Measurements from ENCODE around the gene MYOC.
A peak's percentile ranks its signal among the peaks of the same experiment; 100 is the strongest.
"Not testable (repeated sequence)": the region's sequence is repeated elsewhere in the genome, so short reads cannot be mapped to it uniquely, and the experiment has no call there.

The MYOC gene

DNA sequence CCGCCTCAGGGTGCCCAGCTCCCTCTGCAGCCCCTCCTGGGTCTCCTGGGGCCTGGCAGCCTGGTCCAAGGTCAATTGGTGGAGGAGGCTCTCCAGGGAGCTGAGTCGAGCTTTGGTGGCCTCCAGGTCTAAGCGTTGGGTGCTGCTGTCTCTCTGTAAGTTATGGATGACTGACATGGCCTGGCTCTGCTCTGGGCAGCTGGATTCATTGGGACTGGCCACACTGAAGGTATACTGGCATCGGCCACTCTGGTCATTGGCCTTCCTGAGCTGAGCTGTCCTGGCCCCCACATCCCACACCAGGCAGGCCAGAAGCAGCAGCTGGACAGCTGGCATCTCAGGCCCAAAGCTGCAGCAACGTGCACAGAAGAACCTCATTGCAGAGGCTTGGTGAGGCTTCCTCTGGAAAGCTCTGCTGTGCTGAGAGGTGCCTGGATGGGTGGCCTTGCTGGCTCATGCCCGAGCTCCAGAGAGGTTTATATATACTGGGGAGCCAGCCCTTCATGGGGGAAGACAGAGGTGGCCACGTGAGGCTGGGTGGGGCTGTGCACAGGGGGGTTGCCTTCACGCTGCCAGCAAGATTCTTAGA, at the start of gene MYOC:
TSS of gene MYOC (minus strand) at position 455 of the 589 bp plus-strand sequence. CDS start at position 378, 77 bp downstream.
- TF ChIP-seq POLR2A (IDR thresholded peaks at IDR 0.05; ENCODE audit: low read length) (no peak), GATA1 (IDR thresholded peaks at IDR 0.05; ENCODE audit: low read depth, low read length) (no peak)
- no peak for DNase-seq

DNA sequence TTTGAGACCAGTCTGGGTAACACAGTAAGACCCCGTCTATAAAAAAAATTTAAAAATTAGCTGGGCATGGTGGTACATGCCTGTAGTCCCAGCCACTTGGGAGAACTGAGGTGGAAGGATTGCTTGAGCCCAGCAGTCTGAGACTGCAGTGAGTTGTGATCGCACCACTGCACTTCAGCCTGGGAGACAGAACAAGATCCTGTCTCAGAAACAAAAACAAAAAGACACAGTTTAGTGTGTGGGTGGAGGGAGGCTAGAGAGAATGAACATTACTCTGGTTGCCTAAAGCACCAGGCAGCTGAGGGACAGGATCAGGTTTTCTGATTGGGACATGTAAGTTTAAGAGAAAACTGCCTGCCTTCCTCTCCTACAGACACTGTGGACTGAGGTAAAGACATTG, 47.0 kb upstream of the MYOC start:
- DNase-seq = no peak
- TF ChIP-seq GATA1 (IDR thresholded peaks at IDR 0.05; ENCODE audit: low read depth, low read length) = no peak
- no peak for TF ChIP-seq POLR2A (IDR thresholded peaks at IDR 0.05; ENCODE audit: low read length)

DNA sequence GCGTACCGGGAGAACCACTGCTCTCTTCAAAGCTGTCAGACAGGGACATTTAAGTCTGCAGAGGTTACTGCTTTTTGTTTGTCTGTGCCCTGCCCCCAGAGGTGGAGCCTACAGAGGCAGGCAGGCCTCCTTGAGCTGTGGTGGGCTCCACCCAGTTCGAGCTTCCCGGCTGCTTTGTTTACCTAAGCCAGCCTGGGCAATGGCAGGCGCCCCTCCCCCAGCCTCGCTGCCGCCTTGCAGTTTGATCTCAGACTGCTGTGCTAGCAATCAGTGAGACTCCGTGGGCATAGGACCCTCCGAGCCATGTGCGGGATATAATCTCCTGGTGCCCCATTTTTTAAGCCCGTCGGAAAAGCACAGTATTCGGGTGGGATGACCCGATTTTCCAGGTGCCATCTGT, 43.3 kb upstream of the MYOC start:
- DNase-seq = not testable (repeated sequence)

DNA sequence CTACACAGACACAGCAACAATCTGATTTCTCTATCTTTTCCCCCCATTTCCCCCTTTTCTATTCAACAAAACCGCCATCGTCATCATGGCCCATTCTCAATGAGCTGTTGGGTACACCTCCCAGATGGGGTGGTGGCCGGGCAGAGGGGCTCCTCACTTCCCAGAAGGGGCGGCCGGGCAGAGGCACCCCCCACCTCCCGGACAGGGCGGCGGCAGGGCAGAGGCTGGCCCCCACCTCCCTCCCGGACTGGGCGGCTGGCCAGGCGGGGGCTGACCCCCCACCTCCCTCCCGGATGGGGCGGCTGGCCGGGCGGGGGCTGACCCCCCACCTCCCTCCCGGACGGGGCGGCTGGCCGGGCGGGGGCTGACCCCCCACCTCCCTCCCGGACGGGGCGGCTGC, 41.1 kb upstream of the MYOC start:
- not testable (repeated sequence) for DNase-seq

DNA sequence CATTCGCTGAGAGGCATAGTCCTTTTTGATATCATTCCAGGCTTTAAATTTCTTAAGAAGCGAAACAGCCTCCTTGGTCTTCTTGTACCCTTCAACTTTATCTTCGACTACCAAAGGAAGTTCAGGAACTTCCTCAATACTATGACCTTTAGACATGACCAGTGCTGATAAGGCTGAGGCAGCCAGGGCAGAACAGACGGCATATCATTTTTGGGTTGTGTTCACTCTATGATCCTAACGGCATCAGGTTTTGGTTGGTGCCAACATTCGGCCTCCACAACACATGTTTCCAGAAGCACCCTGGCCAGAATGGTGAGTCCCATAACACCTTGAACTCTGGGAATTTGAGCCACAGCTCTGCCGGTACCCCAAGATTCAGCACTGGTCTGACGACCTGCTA, 31.4 kb upstream of the MYOC start:
- TF ChIP-seq POLR2A (IDR thresholded peaks at IDR 0.05; ENCODE audit: low read length) (no peak), GATA1 (IDR thresholded peaks at IDR 0.05; ENCODE audit: low read depth, low read length) (no peak)
- DNase-seq = peak in 1 of 2 experiments; percentile 31

DNA sequence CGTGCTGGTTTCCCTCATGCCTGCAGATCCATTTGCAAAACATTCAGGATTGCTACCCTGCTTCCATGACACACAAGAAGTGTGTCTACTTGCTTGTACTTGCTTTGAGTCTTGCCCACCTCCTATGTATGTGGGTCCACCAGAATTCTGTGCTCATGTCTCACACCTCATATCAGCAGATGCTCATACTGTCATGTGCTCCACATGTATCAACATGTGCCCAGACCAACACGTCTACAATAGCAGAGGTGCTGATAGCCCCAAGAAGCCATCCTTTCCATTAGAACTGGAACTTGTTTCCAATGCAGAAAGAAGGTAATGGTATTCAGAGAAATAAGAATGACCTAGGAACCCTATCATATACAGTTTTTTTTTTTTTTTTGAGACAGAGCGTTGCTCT, 27.9 kb upstream of the MYOC start:
- TF ChIP-seq POLR2A (IDR thresholded peaks at IDR 0.05; ENCODE audit: low read length) (no peak), GATA1 (IDR thresholded peaks at IDR 0.05; ENCODE audit: low read depth, low read length) (no peak)
- DNase-seq = no peak

DNA sequence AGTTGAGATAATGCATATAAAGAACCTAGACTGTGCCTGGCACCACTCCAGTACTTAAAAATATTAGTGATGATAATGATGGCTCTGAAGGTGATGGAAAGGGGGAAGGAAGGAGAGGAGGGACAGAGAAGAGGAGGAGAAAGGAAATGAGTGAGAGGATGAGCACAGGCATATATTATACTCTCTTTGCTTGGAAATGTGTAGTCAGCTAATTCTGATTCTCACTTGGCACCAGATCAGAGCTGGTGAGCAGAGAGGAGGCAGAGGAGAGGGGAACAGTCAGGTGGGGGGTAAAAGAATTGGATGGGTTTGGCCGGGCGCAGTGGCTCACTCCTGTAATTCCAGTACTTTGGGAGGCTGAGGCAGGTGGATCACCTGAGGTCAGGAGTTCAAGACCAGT, 24.3 kb upstream of the MYOC start:
- TF ChIP-seq GATA1 (IDR thresholded peaks at IDR 0.05; ENCODE audit: low read depth, low read length) = no peak
- TF ChIP-seq POLR2A (IDR thresholded peaks at IDR 0.05; ENCODE audit: low read length) = no peak
- no peak for DNase-seq

DNA sequence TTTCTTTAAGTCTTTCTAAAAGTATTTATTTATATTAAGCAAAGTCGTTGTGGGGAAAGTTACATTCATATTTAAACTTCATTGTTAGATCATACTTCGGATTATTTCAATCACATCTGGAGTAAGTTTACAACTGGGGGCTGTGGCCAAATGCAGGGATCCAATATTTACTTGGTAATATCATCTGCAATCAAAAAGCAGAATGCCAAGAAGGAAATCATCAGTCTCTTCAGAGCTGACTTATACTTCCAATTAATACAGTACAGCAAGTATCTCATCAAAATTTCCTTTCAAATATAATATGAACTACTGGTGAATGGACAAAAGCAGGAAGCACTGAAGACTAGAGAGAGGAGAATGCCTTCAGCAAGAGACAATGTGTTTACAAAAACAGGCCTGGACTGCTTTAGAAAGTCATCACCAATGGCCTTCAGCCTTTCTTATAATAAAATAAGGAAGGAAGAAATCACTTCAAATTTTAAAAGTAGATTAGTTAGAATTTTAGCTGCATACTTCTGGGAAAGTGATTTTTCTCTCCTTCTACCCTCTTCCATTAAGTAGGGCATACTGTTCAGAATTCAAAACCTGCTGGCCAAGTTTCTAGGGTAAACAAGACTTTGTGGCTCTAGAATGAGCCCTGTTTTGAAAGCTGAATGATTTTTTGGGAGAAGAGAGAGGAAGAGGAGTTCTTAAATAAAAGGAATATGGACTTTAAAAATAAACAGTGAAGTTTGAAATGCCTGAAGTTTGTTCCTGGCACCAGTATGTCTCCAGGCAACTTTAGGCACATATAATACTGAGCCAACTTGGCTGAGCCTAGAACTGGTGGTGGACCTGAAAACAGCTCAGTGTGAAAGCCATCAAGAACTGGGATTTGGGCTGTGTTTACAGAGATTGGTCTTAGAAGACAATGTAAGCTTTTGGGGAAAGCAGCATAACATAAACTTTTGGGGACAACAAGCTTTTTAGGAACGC, 22.2 kb upstream of the MYOC start:
- TF ChIP-seq GATA1 (IDR thresholded peaks at IDR 0.05; ENCODE audit: low read depth, low read length) (no peak), POLR2A (IDR thresholded peaks at IDR 0.05; ENCODE audit: low read length) (no peak)
- no peak for DNase-seq

DNA sequence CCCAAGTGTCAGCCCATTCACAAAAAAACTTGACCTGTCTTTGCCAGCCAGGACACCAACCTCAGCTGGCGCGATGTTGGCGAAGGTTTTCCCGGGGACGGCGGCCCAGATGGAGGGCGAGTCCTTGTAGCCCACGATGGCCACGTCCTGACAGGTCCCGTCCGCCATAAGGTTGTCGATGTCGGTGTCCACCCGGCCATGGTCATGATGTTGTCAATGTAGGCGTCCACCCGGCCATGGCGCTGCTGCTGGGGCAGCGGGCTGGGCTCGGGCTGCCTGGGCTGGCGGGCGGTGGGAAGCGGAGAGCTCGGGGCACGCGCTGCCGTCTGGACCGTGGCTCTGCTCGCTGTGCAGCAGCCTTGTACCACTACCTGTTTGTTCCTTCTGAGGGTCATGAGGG, 18.3 kb upstream of the MYOC start:
- no peak for TF ChIP-seq POLR2A (IDR thresholded peaks at IDR 0.05; ENCODE audit: low read length)
- no peak for TF ChIP-seq GATA1 (IDR thresholded peaks at IDR 0.05; ENCODE audit: low read depth, low read length)
- no peak for DNase-seq

DNA sequence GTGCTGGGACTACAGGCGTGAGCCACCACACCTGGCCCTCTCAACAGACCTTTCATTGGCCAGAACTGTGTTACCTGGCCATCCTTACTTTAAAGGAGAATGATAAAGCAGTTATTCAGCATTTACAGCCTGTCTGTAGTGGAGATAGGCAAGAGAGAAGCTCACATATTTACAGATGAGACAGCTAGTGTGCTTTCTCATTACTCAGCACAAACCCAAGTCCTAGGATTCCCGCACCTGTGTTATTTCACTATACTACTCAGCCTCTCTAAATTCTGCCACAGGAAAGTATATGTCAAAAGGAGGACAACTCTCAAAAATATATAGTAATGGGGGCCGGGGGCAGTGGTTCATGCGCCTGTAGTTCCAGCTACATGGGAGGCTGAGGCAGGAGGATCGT, 15.9 kb upstream of the MYOC start:
- TF ChIP-seq GATA1 (IDR thresholded peaks at IDR 0.05; ENCODE audit: low read depth, low read length) (no peak), POLR2A (IDR thresholded peaks at IDR 0.05; ENCODE audit: low read length) (no peak)
- DNase-seq = no peak

DNA sequence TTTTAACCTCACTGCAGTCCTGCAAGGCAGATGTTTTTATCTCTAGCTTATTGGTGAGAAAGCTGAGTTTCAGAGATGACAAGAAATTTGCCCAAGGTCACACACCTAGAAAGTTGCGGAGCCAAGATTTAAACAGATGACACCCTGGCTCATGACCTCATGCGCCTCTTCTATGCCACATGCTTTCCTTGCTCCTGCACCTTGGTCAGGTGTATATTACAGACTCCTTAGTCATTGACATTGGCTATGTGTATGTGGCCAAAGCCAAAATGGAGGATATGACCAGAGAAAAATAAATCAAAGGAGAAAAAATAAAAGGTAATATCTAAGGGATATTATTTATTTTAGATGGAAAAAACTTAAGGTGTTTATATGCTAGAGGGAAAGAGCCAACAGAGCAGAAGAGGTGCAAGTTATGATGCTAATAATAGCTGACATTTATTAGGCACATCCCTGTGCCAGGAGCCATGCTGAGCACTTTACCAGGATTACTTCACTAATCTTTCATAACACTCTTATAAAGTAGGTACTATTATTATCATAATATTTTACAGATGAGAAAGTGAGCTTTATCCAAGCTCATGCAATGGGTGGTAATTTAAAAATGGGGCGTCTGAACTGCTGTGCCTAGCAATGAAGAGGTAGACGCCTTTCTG, 13.8 kb upstream of the MYOC start:
- no peak for TF ChIP-seq GATA1 (IDR thresholded peaks at IDR 0.05; ENCODE audit: low read depth, low read length)
- TF ChIP-seq POLR2A (IDR thresholded peaks at IDR 0.05; ENCODE audit: low read length) = no peak
- DNase-seq = no peak

DNA sequence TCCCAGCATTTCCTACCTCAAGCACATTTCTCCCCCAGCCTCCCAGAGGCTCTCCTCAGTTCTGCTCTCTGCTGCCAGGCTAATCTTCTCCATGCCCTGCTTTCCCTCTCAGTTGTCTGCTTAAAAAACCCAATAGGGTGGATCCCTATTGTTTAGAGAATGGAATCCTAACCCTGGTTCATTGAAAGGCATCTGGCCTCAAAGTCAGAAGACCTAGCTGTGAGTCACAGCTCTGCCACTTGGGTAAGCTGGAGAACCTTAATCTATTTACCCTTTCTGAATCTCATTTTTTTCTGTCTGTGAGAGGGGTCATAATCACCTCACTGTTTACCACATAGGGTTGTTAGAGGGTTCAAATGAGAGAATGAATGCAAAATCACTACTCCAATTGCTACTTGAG, 12.5 kb upstream of the MYOC start:
- no peak for DNase-seq
- TF ChIP-seq POLR2A (IDR thresholded peaks at IDR 0.05; ENCODE audit: low read length) (no peak), GATA1 (IDR thresholded peaks at IDR 0.05; ENCODE audit: low read depth, low read length) (no peak)

DNA sequence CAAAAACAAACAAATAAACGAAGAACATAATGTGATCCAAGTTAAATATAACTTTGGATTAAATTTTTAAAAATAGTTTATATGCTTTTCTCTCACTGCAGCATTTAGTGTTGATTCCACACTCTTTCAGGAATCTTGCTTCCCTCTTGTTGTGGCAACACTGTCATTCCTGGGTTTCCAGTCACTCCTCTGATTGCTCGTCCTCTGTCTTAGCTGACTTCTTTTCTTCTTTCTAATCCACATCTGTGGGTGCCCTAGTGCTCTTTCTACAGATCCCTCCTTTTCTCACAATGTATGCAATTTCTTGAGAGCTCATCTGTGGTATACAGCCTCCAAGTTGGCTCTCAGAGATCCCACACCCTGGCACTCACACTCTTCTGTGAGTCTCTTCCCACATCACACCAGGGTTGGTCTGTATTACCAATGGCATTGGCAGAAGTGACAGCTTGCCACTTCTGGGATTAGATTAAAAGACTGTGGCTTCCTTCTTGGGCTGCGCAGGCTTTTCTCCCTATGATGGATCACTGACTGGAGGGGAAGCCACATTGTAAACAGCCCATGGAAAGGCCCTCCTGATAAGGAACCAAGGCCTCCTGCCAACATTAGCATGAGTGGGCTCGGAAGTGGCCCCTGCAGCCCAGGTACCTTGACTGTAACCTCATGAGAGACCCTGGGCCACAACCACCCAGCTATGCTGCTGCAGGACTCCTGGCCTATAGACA, 11.5 kb upstream of the MYOC start:
- no peak for DNase-seq
- TF ChIP-seq POLR2A (IDR thresholded peaks at IDR 0.05; ENCODE audit: low read length) (no peak), GATA1 (IDR thresholded peaks at IDR 0.05; ENCODE audit: low read depth, low read length) (no peak)

All from erythroblast (primary cell).